Thoracic aorta (tissue), 2 donors: ENCODE measurements around the gene PFN4. TPM values are rescaled to one million over a fixed set of nuclear protein-coding genes. Genes with fewer than 3 reads are reported as not detected.

Experiments used
- ATAC-seq: fragments of 150-250 bp; one replicate; pipeline ENCODE4 v1.8.0; 2017; ENCODE audit warnings: low read depth; ENCODE audit not compliant: insufficient number of reproducible peaks, low FRiP score
- DNase-seq: peaks from one replicate; pipeline ENCODE4 v3.0.0-alpha.2; 2020; ENCODE audit warnings: low spot score
- H3K27ac ChIP-seq, 2 donors: fragments of 200-600 bp; sonication (generic); 1 replicate in 1 of 2; 2 replicates in 1 of 2; pipeline ENCODE4 v1.5.1; 2016; ENCODE audit warnings: mild to moderate bottlenecking in 2 of 2, moderate library complexity in 2 of 2
- H3K27me3 ChIP-seq: fragments of 200-600 bp; sonication (generic); replicated peaks from 2 replicates; pipeline ENCODE4 v1.6.0; 2016; ENCODE audit warnings: mild to moderate bottlenecking; ENCODE audit not compliant: insufficient read depth
- H3K36me3 ChIP-seq: fragments of 200-600 bp; sonication (generic); one replicate; pipeline ENCODE4 v1.5.1; 2016
- H3K4me1 ChIP-seq, 2 donors: fragments of 200-600 bp; sonication (generic); 1 replicate in 1 of 2; 2 replicates in 1 of 2; pipeline versions ENCODE4 v1.5.1 to v1.6.0; 2016; ENCODE audit warnings: low read depth in 2 of 2, mild to moderate bottlenecking in 1 of 2; ENCODE audit not compliant: control insufficient read depth in 1 of 2
- H3K4me3 ChIP-seq: fragments of 200-600 bp; sonication (generic); 2 replicates; pipeline ENCODE4 v1.5.1; 2016; ENCODE audit warnings: mild to moderate bottlenecking
- H3K9me3 ChIP-seq: fragments of 200-600 bp; sonication (generic); 2 replicates; pipeline ENCODE4 v1.5.1; 2016
- total RNA-seq, 2 donors: library from RNA; depleted of rRNA; stranded (reverse); fragments of >200 nt; gene quantifications; one replicate each; pipeline versions ENCODE4 v1.1.0 to v1.2.3, GENCODE V29; 2016
- TF ChIP-seq, protein P1 (sequence below): fragments of 200-600 bp; sonication (generic); IDR thresholded peaks from one replicate; pipeline ENCODE4 v1.5.1; 2019; ENCODE audit warnings: antibody characterized with exemption

The PFN4 gene
- total RNA-seq, 2 donors from 2014 or later: 1.9 TPM; not detected in 1

DNA sequence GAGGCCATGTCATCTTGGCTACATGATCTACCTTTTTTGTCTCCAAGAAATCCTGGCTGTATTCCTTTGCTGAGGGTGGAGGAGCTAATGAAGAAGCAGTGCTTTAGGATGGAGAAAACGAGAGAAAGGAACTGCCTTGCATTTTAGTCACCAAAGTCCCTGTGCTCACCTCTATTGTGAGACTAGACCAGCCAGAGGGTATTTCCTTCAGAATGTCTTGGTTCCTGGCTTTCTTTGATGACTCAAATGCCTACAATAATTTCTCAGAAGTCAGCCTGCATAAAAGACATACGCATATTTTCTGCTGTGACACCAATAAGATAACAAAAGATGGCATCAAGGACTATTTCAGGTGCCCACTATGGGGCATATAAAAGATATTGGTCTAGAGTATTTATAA is 57.8 kb downstream of the PFN4 start:
- no peaks in the 10 kb centered on the region for H3K27me3 ChIP-seq

More for the DNA sequence above, 57.8 kb downstream of the PFN4 start:
- Histone ChIP-seq H3K9me3 (no peaks in the 10 kb centered on the region), H3K4me1 (no peaks in the 10 kb centered on the region), H3K27ac (no peak overlapping the region), H3K36me3 (no peaks in the 10 kb centered on the region), H3K4me3 (no peak overlapping the region)
- ATAC-seq (no peak), DNase-seq (no peak)
- TF ChIP-seq, protein P1, sequence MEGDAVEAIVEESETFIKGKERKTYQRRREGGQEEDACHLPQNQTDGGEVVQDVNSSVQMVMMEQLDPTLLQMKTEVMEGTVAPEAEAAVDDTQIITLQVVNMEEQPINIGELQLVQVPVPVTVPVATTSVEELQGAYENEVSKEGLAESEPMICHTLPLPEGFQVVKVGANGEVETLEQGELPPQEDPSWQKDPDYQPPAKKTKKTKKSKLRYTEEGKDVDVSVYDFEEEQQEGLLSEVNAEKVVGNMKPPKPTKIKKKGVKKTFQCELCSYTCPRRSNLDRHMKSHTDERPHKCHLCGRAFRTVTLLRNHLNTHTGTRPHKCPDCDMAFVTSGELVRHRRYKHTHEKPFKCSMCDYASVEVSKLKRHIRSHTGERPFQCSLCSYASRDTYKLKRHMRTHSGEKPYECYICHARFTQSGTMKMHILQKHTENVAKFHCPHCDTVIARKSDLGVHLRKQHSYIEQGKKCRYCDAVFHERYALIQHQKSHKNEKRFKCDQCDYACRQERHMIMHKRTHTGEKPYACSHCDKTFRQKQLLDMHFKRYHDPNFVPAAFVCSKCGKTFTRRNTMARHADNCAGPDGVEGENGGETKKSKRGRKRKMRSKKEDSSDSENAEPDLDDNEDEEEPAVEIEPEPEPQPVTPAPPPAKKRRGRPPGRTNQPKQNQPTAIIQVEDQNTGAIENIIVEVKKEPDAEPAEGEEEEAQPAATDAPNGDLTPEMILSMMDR: no peak

Other genes with a start within 250 kb of the PFN4 start
- gene ATAD2B, start 196.2 kb downstream of the PFN4 start, total RNA-seq: 10 to 100 TPM; 38.3 to 80.7 TPM
- gene UBXN2A, start 182.9 kb downstream of the PFN4 start, total RNA-seq: 10 to 100 TPM in 1 of 2 donors, 1 to 10 TPM in 1; 6.1 to 18.8 TPM
- gene MFSD2B, start 113.2 kb downstream of the PFN4 start, total RNA-seq: under 1 TPM in 1 of 2 donors, not detected in 1; 0.14 TPM
- gene WDCP, start 75.9 kb downstream of the PFN4 start, total RNA-seq: 10 to 100 TPM in 1 of 2 donors, 1 to 10 TPM in 1; 8.0 to 21.3 TPM
- 10 to 100 TPM in 1 of 2 donors, 1 to 10 TPM in 1; 7.3 to 12.5 TPM for gene FKBP1B, start 73.6 kb downstream of the PFN4 start, total RNA-seq
- gene SF3B6, start 47.0 kb downstream of the PFN4 start, total RNA-seq: 10 to 100 TPM; 39.7 to 44.1 TPM
- gene TP53I3, start 38.5 kb downstream of the PFN4 start, total RNA-seq: 10 to 100 TPM in 1 of 2 donors, 1 to 10 TPM in 1; 3.1 to 13.0 TPM
- 100 to 1,000 TPM in 1 of 2 donors, 10 to 100 TPM in 1; 23.6 to 114 TPM for gene FAM228B, start 135 bp upstream of the PFN4 start, total RNA-seq
- gene FAM228A, start 51.7 kb upstream of the PFN4 start, total RNA-seq: under 1 TPM; 0.81 to 0.92 TPM
- gene ITSN2, start 237.2 kb upstream of the PFN4 start, total RNA-seq: 100 to 1,000 TPM in 1 of 2 donors, 10 to 100 TPM in 1; 64.0 to 121 TPM